HG03175 (cell line): ENCODE results near the gene PRR7.

Experiments
- ATAC-seq: cut with Tn5 transposase; IDR thresholded peaks from one replicate; pipeline ENCODE4 v1.9.1; 2021; ENCODE audit warnings: mild to moderate bottlenecking, moderate library complexity; ENCODE audit not compliant: unreplicated experiment

The PRR7 gene

GRCh38 chr5:177449140-177450061 lies 2.8 kb downstream of the PRR7 start:
- ATAC-seq, result no peak

- no peak for ATAC-seq
Measured at GRCh38 chr5:177450667-177451424, 4.2 kb downstream of the PRR7 start.

- ATAC-seq, result no peak
Measured at GRCh38 chr5:177452688-177453638, 6.3 kb downstream of the PRR7 start.

GRCh38 chr5:177453852-177454396 lies 7.3 kb downstream of the PRR7 start:
- ATAC-seq, result peak; percentile 2

GRCh38 chr5:177454397-177455035 lies 7.9 kb downstream of the PRR7 start:
- ATAC-seq, result peak; percentile 50

GRCh38 chr5:177455036-177455660 lies 8.5 kb downstream of the PRR7 start:
- ATAC-seq, result peak; percentile 46

- ATAC-seq, result peak; percentile 22
Measured at GRCh38 chr5:177455661-177456590, 9.3 kb downstream of the PRR7 start.

- no peak for ATAC-seq
Measured at GRCh38 chr5:177456591-177456964, 10.0 kb downstream of the PRR7 start.

- ATAC-seq, result peak; percentile 53
Measured at GRCh38 chr5:177456976-177457851, 10.6 kb downstream of the PRR7 start.

- no peak for ATAC-seq
Measured at GRCh38 chr5:177457852-177458681, 11.5 kb downstream of the PRR7 start.

- no peak for ATAC-seq
Measured at GRCh38 chr5:177458912-177459350, 12.3 kb downstream of the PRR7 start.

GRCh38 chr5:177459357-177459756 lies 12.7 kb downstream of the PRR7 start:
- no peak for ATAC-seq

GRCh38 chr5:177459819-177460628 lies 13.4 kb downstream of the PRR7 start:
- no peak for ATAC-seq

GRCh38 chr5:177462021-177462670 lies 15.5 kb downstream of the PRR7 start:
- no peak for ATAC-seq

- no peak for ATAC-seq
Measured at GRCh38 chr5:177465044-177465443, 18.4 kb downstream of the PRR7 start.
